Naive thymus-derived CD4-positive, alpha-beta T cell (primary cell): Measurements from ENCODE around the gene GNAL. TPM values are rescaled to one million over a fixed set of nuclear protein-coding genes. Genes with fewer than 3 reads are reported as not detected.
A peak's percentile ranks its signal among the peaks of the same experiment; 100 is the strongest.

ENCODE experiments used
- ATAC-seq: fragments of 150-1000 bp; cut with Tn5 transposase; 2 replicates; pipeline ENCODE4 v1.10.0; 2021; ENCODE audit warnings: mild to moderate bottlenecking, moderate library complexity
- CTCF ChIA-PET: fragments of 350-600 bp; sonication (Branson Sonifier 250); formaldehyde crosslinking; loops from one replicate; lab custom pipeline; 2021; ENCODE audit warnings: antibody characterized with exemption; lab: Charles Lee
- POLR2A ChIA-PET: fragments of 350-600 bp; sonication (Branson Sonifier 250); formaldehyde crosslinking; loops from one replicate; lab custom pipeline; 2021; ENCODE audit warnings: antibody characterized with exemption, inconsistent platforms; lab: Charles Lee
- DNase-seq, 9 donors: peaks; one replicate each; pipeline versions ENCODE4 v3.0.0 to v3.0.0-alpha.2; 2020 to 2022; ENCODE audit warnings: mixed read lengths in 1 of 9
- H3K27ac ChIP-seq: one replicate; pipeline ENCODE4 v1.7.0; 2013; ENCODE audit warnings: mild to moderate bottlenecking, low read depth, low read length, moderate library complexity
- H3K27me3 ChIP-seq, 2 donors: one replicate each; pipeline ENCODE4 v1.7.0; 2013; ENCODE audit warnings: low read length in 2 of 2, mild to moderate bottlenecking in 2 of 2, moderate library complexity in 2 of 2; ENCODE audit not compliant: control insufficient read depth in 2 of 2, insufficient read depth in 2 of 2
- H3K36me3 ChIP-seq, 3 experiments: 1 replicate in 2 of 3; 2 replicates in 1 of 3; pipeline ENCODE4 v1.7.0; 2013; ENCODE audit warnings: low read length in 3 of 3, mild to moderate bottlenecking in 3 of 3, moderate library complexity in 1 of 3; ENCODE audit not compliant: insufficient read depth in 3 of 3, control insufficient read depth in 2 of 3
- H3K4me1 ChIP-seq, 2 donors: one replicate each; pipeline ENCODE4 v1.7.0; 2013; ENCODE audit warnings: low read length in 2 of 2, mild to moderate bottlenecking in 2 of 2, moderate library complexity in 1 of 2; ENCODE audit not compliant: control insufficient read depth in 2 of 2, insufficient read depth in 2 of 2
- H3K4me3 ChIP-seq: 2 replicates; pipeline ENCODE4 v1.7.0; 2013; ENCODE audit warnings: mild to moderate bottlenecking, low read length
- H3K9me3 ChIP-seq, 3 experiments: 1 replicate in 2 of 3; 2 replicates in 1 of 3; pipeline ENCODE4 v1.7.0; 2013; ENCODE audit warnings: low read length in 3 of 3; ENCODE audit not compliant: control insufficient read depth in 2 of 3
- H3K27ac Mint-ChIP-seq, 9 donors: one replicate each; pipeline ENCODE4 v1.8.0; 2020 to 2022; ENCODE audit warnings: mixed read lengths in 9 of 9, mild to moderate bottlenecking in 8 of 9, moderate library complexity in 5 of 9, inconsistent platforms in 2 of 9
- H3K27me3 Mint-ChIP-seq, 5 donors: one replicate each; pipeline ENCODE4 v1.8.0; 2021 to 2022; ENCODE audit warnings: mixed read lengths in 5 of 5, mild to moderate bottlenecking in 1 of 5
- H3K36me3 Mint-ChIP-seq, 5 donors: one replicate each; pipeline ENCODE4 v1.8.0; 2020 to 2022; ENCODE audit warnings: mixed read lengths in 5 of 5, mild to moderate bottlenecking in 3 of 5, inconsistent platforms in 1 of 5
- H3K4me1 Mint-ChIP-seq, 7 donors: one replicate each; pipeline ENCODE4 v1.8.0; 2020 to 2022; ENCODE audit warnings: mixed read lengths in 7 of 7, mild to moderate bottlenecking in 3 of 7, inconsistent platforms in 1 of 7
- H3K4me3 Mint-ChIP-seq, 10 donors: one replicate each; pipeline ENCODE4 v1.8.0; 2020 to 2022; ENCODE audit warnings: mild to moderate bottlenecking in 10 of 10, mixed read lengths in 10 of 10, moderate library complexity in 6 of 10, inconsistent platforms in 2 of 10
- H3K9me3 Mint-ChIP-seq, 11 donors: one replicate each; pipeline ENCODE4 v1.8.0; 2020 to 2022; ENCODE audit warnings: mixed read lengths in 11 of 11, mild to moderate bottlenecking in 4 of 11, inconsistent platforms in 1 of 11, moderate library complexity in 1 of 11
- intact Hi-C, 2 donors: fragments of 100-400 bp; cut with micrococcal nuclease; formaldehyde crosslinking; loops; one replicate each; pipeline ENCODE4 v1.15.1; 2023
- polyA plus RNA-seq, 2 donors: library from polyadenylated mRNA; unstranded; fragments of 300-500 nt; fragmentation: Illumina TruSeq; gene quantifications; one replicate each; pipeline ENCODE4 v1.2.3, GENCODE V29; 2021
- total RNA-seq, 6 experiments: library from RNA in 5 of 6; stranded (reverse) in 5 of 6; gene quantifications; 1 replicate in 5 of 6; 2 replicates in 1 of 6; pipeline ENCODE4 v1.2.3 and lab custom pipeline; 2021 to 2026

The GNAL gene
- total and polyA plus RNA-seq, 7 experiments from 2014 or later, result 0.09 to 1.4 (median 0.67) TPM

DNA sequence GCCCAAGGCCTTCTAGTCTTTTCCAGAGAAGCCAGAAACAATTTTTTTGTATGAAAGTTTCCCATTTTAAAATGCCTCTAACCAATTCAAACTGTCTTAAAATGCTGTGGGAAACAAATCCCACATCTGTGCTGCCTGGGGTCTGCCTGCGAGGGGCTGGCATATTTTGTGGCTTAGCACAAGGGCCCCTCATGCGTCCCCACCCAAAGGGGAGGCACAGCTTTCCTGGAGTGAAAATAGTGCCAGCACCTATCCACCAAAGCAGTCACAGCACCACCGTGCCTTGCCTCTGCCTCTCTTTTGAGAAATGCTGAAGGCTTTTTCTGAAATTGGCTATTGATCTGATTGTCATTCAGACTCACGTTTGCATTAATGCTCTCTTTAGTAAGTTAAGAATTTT lies 22.2 kb upstream of the GNAL start:
- ChIA-PET POLR2A (no interaction called here), CTCF (no interaction called here)
- Histone ChIP-seq H3K4me3 (no peak overlapping the region), H3K36me3 (no peaks in the 10 kb centered on the region), H3K27ac (no peak overlapping the region), H3K4me1 (no peaks in the 10 kb centered on the region), H3K27me3 (no peaks in the 10 kb centered on the region), H3K9me3 (no peaks in the 10 kb centered on the region)
- H3K4me1 Mint-ChIP-seq, result no peaks in the 10 kb centered on the region
- peaks cover 4 to 17% (median 8%) of the 10 kb centered on the region in 5 donors for H3K27me3 Mint-ChIP-seq
- H3K36me3 Mint-ChIP-seq, result no peaks in the 10 kb centered on the region
- DNase-seq (no peak), ATAC-seq (no peak)
- H3K4me3 Mint-ChIP-seq, result no peak overlapping the region
- intact Hi-C loops, result no loop called here
- no peaks in the 10 kb centered on the region for H3K9me3 Mint-ChIP-seq
- H3K27ac Mint-ChIP-seq, result no peak overlapping the region

DNA sequence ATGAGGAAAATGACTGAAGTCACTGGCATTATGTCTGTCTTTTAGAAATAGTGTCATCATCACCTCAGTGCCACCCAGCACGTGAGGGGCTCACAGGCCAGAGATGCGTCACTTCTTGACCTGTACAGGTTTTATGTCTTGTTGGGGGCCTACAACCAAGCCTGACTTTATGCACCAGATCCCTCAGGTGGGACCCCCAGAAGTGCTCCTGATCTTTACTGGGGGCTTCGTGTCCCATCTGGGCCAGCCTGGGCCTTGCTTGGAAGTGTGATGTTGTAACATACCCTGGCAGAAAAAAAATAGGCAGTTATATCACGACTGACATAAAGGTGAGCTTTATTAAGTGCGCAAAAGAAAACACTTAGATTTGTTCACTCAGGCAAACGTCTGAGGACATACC lies 21.5 kb upstream of the GNAL start:
- no peak for DNase-seq
- Histone ChIP-seq H3K4me1 (no peaks in the 10 kb centered on the region), H3K27ac (no peak overlapping the region), H3K27me3 (no peaks in the 10 kb centered on the region), H3K4me3 (no peak overlapping the region), H3K9me3 (no peaks in the 10 kb centered on the region), H3K36me3 (no peaks in the 10 kb centered on the region)
- intact Hi-C loops, result no loop called here
- ChIA-PET CTCF (no interaction called here), POLR2A (no interaction called here)
- Mint-ChIP-seq H3K4me1 (no peaks in the 10 kb centered on the region), H3K27ac (no peak overlapping the region), H3K27me3 (peaks cover 4 to 24% (median 8%) of the 10 kb centered on the region in 5 donors), H3K4me3 (no peak overlapping the region), H3K9me3 (no peaks in the 10 kb centered on the region), H3K36me3 (no peaks in the 10 kb centered on the region)
- ATAC-seq, result no peak

DNA sequence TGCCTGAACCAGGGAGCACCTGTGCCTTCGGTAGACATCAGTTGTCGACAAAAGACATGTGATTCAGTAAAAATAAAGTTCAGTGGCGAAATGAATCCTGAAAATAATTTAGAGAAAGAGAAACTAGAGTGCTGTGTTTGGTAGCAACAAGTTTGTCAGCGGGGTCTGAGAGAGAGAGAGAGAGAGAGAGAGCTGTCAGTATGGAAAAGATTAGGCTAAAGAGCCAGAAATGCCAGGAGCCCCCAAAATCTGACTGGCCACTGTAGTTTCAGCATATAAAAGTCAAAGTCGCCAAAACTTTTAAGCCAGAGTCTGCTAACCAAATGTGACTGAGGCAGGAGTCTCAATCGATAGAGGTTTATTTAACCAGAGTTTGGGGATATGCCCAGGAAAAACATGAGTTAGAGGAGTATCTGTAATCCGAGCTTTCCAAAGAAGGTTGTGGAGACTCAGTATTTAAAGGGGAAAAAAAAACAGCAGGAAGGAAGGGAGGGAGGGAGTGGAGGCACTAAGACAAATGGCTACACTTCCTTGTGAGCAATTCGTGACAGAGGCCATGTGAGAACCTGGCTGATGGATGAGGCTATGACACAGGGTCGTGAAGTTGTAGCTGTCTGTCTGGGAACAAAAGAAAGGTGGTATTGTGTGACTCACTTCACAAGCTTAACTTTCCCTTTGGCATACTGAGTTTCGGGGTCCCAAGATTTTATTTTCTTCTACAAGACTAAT lies 20.5 kb upstream of the GNAL start:
- intact Hi-C loops, result no loop called here
- H3K9me3 ChIP-seq, result no peaks in the 10 kb centered on the region
- POLR2A ChIA-PET, result no interaction called here
- Mint-ChIP-seq H3K4me1 (no peaks in the 10 kb centered on the region), H3K36me3 (no peaks in the 10 kb centered on the region), H3K27ac (no peak overlapping the region), H3K27me3 (peaks cover 4 to 31% (median 15%) of the 10 kb centered on the region in 5 donors), H3K4me3 (no peak overlapping the region), H3K9me3 (no peaks in the 10 kb centered on the region)
- DNase-seq (no peak), ATAC-seq (no peak)
- no peaks in the 10 kb centered on the region for H3K4me1 ChIP-seq
- no peaks in the 10 kb centered on the region for H3K27me3 ChIP-seq
- H3K4me3 ChIP-seq, result no peak overlapping the region
- CTCF ChIA-PET, result no interaction called here
- H3K36me3 ChIP-seq, result no peaks in the 10 kb centered on the region
- no peak overlapping the region for H3K27ac ChIP-seq

- no peak for DNase-seq
- H3K27me3 ChIP-seq, result no peaks in the 10 kb centered on the region
- H3K4me1 ChIP-seq, result no peaks in the 10 kb centered on the region
- intact Hi-C loops, result no loop called here
- POLR2A ChIA-PET, result no interaction called here
- Mint-ChIP-seq H3K9me3 (peaks cover 0 to 1% (median 0%) of the 10 kb centered on the region in 11 donors), H3K4me3 (no peak overlapping the region), H3K27ac (no peak overlapping the region), H3K36me3 (no peaks in the 10 kb centered on the region), H3K4me1 (no peaks in the 10 kb centered on the region), H3K27me3 (peaks cover 7 to 39% (median 16%) of the 10 kb centered on the region in 5 donors)
- no peak overlapping the region for H3K27ac ChIP-seq
- CTCF ChIA-PET, result no interaction called here
- no peaks in the 10 kb centered on the region for H3K36me3 ChIP-seq
- H3K9me3 ChIP-seq, result no peaks in the 10 kb centered on the region
- no peak for ATAC-seq
- no peak overlapping the region for H3K4me3 ChIP-seq
These were observed 19.7 kb upstream of the GNAL start for GRCh38 chr18:11669271-11669947.

- Mint-ChIP-seq H3K9me3 (peaks cover 0 to 4% (median 0%) of the 10 kb centered on the region in 11 donors), H3K4me3 (no peak overlapping the region), H3K36me3 (no peaks in the 10 kb centered on the region), H3K4me1 (no peaks in the 10 kb centered on the region), H3K27ac (no peak overlapping the region), H3K27me3 (peaks cover 7 to 44% (median 16%) of the 10 kb centered on the region in 5 donors)
- Histone ChIP-seq H3K4me3 (no peak overlapping the region), H3K9me3 (no peaks in the 10 kb centered on the region), H3K27me3 (no peaks in the 10 kb centered on the region), H3K36me3 (no peaks in the 10 kb centered on the region), H3K4me1 (no peaks in the 10 kb centered on the region), H3K27ac (no peak overlapping the region)
- ATAC-seq, result no peak
- DNase-seq, result no peak
- POLR2A ChIA-PET, result no interaction called here
- intact Hi-C loops, result no loop called here
- CTCF ChIA-PET, result no interaction called here
These were observed 19.2 kb upstream of the GNAL start for GRCh38 chr18:11669948-11670275.

GRCh38 chr18:11671156-11671555 lies 17.9 kb upstream of the GNAL start:
- Mint-ChIP-seq H3K9me3 (peaks cover 0 to 4% (median 0%) of the 10 kb centered on the region in 11 donors), H3K4me1 (no peaks in the 10 kb centered on the region), H3K4me3 (no peak overlapping the region), H3K27ac (peak overlapping the region in 1 of 9 donors; percentile 52), H3K36me3 (no peaks in the 10 kb centered on the region), H3K27me3 (peaks cover 6 to 55% (median 20%) of the 10 kb centered on the region in 5 donors)
- ATAC-seq, result no peak
- no peak overlapping the region for H3K27ac ChIP-seq
- H3K9me3 ChIP-seq, result no peaks in the 10 kb centered on the region
- no peaks in the 10 kb centered on the region for H3K4me1 ChIP-seq
- H3K27me3 ChIP-seq, result no peaks in the 10 kb centered on the region
- no peaks in the 10 kb centered on the region for H3K36me3 ChIP-seq
- POLR2A ChIA-PET, result no interaction called here
- no peak overlapping the region for H3K4me3 ChIP-seq
- intact Hi-C loops, result no loop called here
- CTCF ChIA-PET, result no interaction called here
- no peak for DNase-seq

DNA sequence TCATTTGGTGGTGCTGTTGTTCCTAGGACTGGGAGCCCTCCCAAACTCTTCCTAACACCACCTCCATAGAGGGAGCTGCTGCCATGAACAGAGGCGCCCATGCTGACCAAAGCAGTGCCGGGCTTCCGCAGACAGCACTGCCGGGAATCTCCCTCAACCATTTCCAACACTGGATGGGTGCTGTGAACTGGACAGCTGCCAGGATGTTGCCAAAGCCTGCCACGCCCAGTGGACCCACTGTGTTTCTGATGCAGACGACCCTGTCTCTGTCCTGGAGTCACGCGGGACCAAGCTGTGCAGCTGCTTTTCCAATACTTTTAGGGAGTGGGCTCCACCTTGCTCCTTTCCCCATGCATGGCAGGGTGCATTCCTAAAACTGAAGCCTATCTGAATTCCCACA lies 16.9 kb upstream of the GNAL start:
- ChIA-PET CTCF (interaction anchor here (0.8 kb wide), 1 partner anchor 1375 kb away, joined by 3 read pairs; no protein-coding TSS in a partner anchor), POLR2A (no interaction called here)
- Histone ChIP-seq H3K27ac (no peak overlapping the region), H3K36me3 (no peaks in the 10 kb centered on the region), H3K9me3 (no peaks in the 10 kb centered on the region), H3K4me1 (no peaks in the 10 kb centered on the region), H3K27me3 (no peaks in the 10 kb centered on the region), H3K4me3 (no peak overlapping the region)
- DNase-seq (no peak), ATAC-seq (no peak)
- Mint-ChIP-seq H3K4me1 (peaks cover 0 to 1% (median 0%) of the 10 kb centered on the region in 7 donors), H3K9me3 (peaks cover 0 to 4% (median 0%) of the 10 kb centered on the region in 11 donors), H3K4me3 (no peak overlapping the region), H3K27me3 (peaks cover 2 to 60% (median 25%) of the 10 kb centered on the region in 5 donors), H3K27ac (no peak overlapping the region), H3K36me3 (no peaks in the 10 kb centered on the region)
- intact Hi-C loops, result no loop called here
